HepG2 (cell line): Measurements from ENCODE around the gene FIGLA. TPM values are rescaled to one million over a fixed set of nuclear protein-coding genes. Genes with fewer than 3 reads are reported as not detected.

Experiments used
- AHR ChIP-seq: IDR thresholded peaks from 2 replicates; pipeline ENCODE4 v1.6.1; 2018; ENCODE audit warnings: missing genetic modification reagents, missing compliant biosample characterization
- ATF7 ChIP-seq, 2 experiments: fragments of 450-650 bp in 1 of 2; sonication (generic) in 1 of 2; formaldehyde crosslinking in 1 of 2; IDR thresholded peaks; 2 replicates each; pipeline versions ENCODE4 v1.4.0 to v1.6.1; 2016 to 2020; ENCODE audit warnings: antibody characterized with exemption in 1 of 2, mild to moderate bottlenecking in 1 of 2, missing genetic modification reagents in 1 of 2
- BHLHE40 ChIP-seq: IDR thresholded peaks from 2 replicates; pipeline ENCODE4 v1.6.1; 2011; ENCODE audit warnings: low read length, improper control_type of control experiment
- GATAD2A ChIP-seq: IDR thresholded peaks from 2 replicates; pipeline ENCODE4 v1.6.1; 2016
- HDAC2 ChIP-seq: sonication (generic); formaldehyde crosslinking; IDR thresholded peaks from 2 replicates; pipeline ENCODE4 v1.4.0; 2020; ENCODE audit warnings: missing genetic modification reagents
- HNF4G ChIP-seq, 2 experiments: sonication (generic) in 1 of 2; formaldehyde crosslinking in 1 of 2; IDR thresholded peaks; 2 replicates each; pipeline versions ENCODE4 v1.4.0 to v1.6.1; 2011 to 2020; ENCODE audit warnings: borderline replicate concordance in 2 of 2, low read depth in 2 of 2, mild to moderate bottlenecking in 2 of 2, low read length in 1 of 2, missing genetic modification reagents in 1 of 2, moderate library complexity in 1 of 2
- HNRNPLL ChIP-seq: fragments of 200-400 bp; formaldehyde crosslinking; IDR thresholded peaks from 2 replicates; pipeline ENCODE4 v1.6.1; 2017; ENCODE audit warnings: mild to moderate bottlenecking, low read depth, low read length; ENCODE audit not compliant: poor library complexity, severe bottlenecking
- IKZF5 ChIP-seq: IDR thresholded peaks from 2 replicates; pipeline ENCODE4 v1.6.1; 2018; ENCODE audit warnings: missing genetic modification reagents, mild to moderate bottlenecking, missing compliant biosample characterization
- KDM3A ChIP-seq: IDR thresholded peaks from 2 replicates; pipeline ENCODE4 v1.6.1; 2018; ENCODE audit warnings: low read depth, missing compliant biosample characterization
- KLF6 ChIP-seq: IDR thresholded peaks from 2 replicates; pipeline ENCODE4 v1.8.0; 2016; ENCODE audit warnings: missing biosample characterization, missing genetic modification reagents
- LCORL ChIP-seq, 2 experiments: fragments of 450-650 bp in 1 of 2; sonication (generic) in 1 of 2; formaldehyde crosslinking in 1 of 2; IDR thresholded peaks; 2 replicates each; pipeline versions ENCODE4 v1.5.0 to v1.6.1; 2017 to 2020; ENCODE audit warnings: antibody characterized with exemption in 1 of 2, missing genetic modification reagents in 1 of 2
- MXD4 ChIP-seq: IDR thresholded peaks from 2 replicates; pipeline ENCODE4 v1.6.1; 2016; ENCODE audit warnings: mild to moderate bottlenecking, missing biosample characterization, missing genetic modification reagents
- NCOA2 ChIP-seq: sonication (generic); formaldehyde crosslinking; IDR thresholded peaks from 2 replicates; pipeline ENCODE4 v1.8.0; 2022; ENCODE audit warnings: inconsistent platforms
- PHF8 ChIP-seq: sonication (generic); formaldehyde crosslinking; IDR thresholded peaks from 2 replicates; pipeline ENCODE4 v1.5.0; 2020; ENCODE audit warnings: missing genetic modification reagents
- RXRB ChIP-seq: IDR thresholded peaks from 2 replicates; pipeline ENCODE4 v1.6.1; 2016; ENCODE audit warnings: borderline replicate concordance, missing genetic modification reagents, missing compliant biosample characterization
- SOX6 ChIP-seq, 2 experiments: fragments of 450-650 bp in 1 of 2; sonication (generic) in 1 of 2; formaldehyde crosslinking in 1 of 2; IDR thresholded peaks; 2 replicates each; pipeline versions ENCODE4 v1.4.0 to v1.6.1; 2017 to 2020; ENCODE audit warnings: antibody characterized with exemption in 1 of 2, mild to moderate bottlenecking in 1 of 2, missing genetic modification reagents in 1 of 2
- XRCC5 ChIP-seq: fragments of 200-400 bp; formaldehyde crosslinking; optimal IDR thresholded peaks from 2 replicates; pipeline ENCODE3; 2017; ENCODE audit warnings: mild to moderate bottlenecking, low read length
- YY1 ChIP-seq: IDR thresholded peaks from 2 replicates; pipeline ENCODE4 v1.6.1; 2011; ENCODE audit warnings: low read length, low read depth, moderate library complexity, mild to moderate bottlenecking; ENCODE audit not compliant: insufficient read depth, insufficient replicate concordance
- ZBTB26 ChIP-seq: IDR thresholded peaks from 2 replicates; pipeline ENCODE4 v1.6.1; 2016; ENCODE audit warnings: missing compliant biosample characterization, missing genetic modification reagents, borderline replicate concordance
- ZBTB3 ChIP-seq: sonication (generic); formaldehyde crosslinking; IDR thresholded peaks from 2 replicates; pipeline ENCODE4 v1.4.0; 2020; ENCODE audit warnings: low read depth, mild to moderate bottlenecking, moderate library complexity, missing genetic modification reagents, borderline replicate concordance
- ZFP91 ChIP-seq: sonication (generic); formaldehyde crosslinking; IDR thresholded peaks from 2 replicates; pipeline ENCODE4 v1.9.0; 2022; ENCODE audit warnings: missing genetic modification reagents, mild to moderate bottlenecking, borderline replicate concordance
- ZMYM3 ChIP-seq: sonication (generic); formaldehyde crosslinking; IDR thresholded peaks from 2 replicates; pipeline ENCODE4 v1.5.1; 2020; ENCODE audit warnings: mild to moderate bottlenecking, missing genetic modification reagents
- ZNF335 ChIP-seq: sonication (generic); formaldehyde crosslinking; IDR thresholded peaks from 2 replicates; pipeline ENCODE4 v1.4.0; 2020; ENCODE audit warnings: missing genetic modification reagents
- ZNF501 ChIP-seq: sonication (generic); formaldehyde crosslinking; IDR thresholded peaks from 2 replicates; pipeline ENCODE4 v1.5.1; 2020; ENCODE audit warnings: mild to moderate bottlenecking, moderate library complexity, missing genetic modification reagents
- ZNF598 ChIP-seq: sonication (generic); formaldehyde crosslinking; IDR thresholded peaks from 2 replicates; pipeline ENCODE4 v1.5.1; 2020; ENCODE audit warnings: mild to moderate bottlenecking, missing genetic modification reagents, borderline replicate concordance
- polyA plus RNA-seq, 8 experiments: library from polyadenylated mRNA; depleted of rRNA in 3 of 8; stranded (reverse) in 7 of 8; unstranded in 1 of 8; fragments of >200 nt; fragmentation: Illumina TruSeq in 4 of 8; extraction: Trizol in 4 of 8; gene quantifications; 2 replicates each; pipeline versions ENCODE4 v1.2.1 to v1.2.3, GENCODE V29; 2011 to 2016; ENCODE audit warnings: low read depth in 4 of 8, missing spikeins in 1 of 8, mixed read lengths in 1 of 8; ENCODE audit not compliant: insufficient read depth in 1 of 8
- total RNA-seq, 5 experiments: library from RNA; depleted of rRNA; stranded (reverse); fragments of >200 nt; fragmentation: Illumina TruSeq; extraction: Trizol; gene quantifications; 2 replicates each; pipeline ENCODE4 v1.2.3, GENCODE V29; 2016; ENCODE audit warnings: low read depth in 1 of 5

FIGLA gene
- total and polyA plus RNA-seq, 2 of the 13 experiments (the other 11 are each of a cell fraction or from before 2014, with no cell fraction given): not detected

GRCh38 chr2:70789304-70790135 is 923 bp downstream of the FIGLA start (continued):
- TF ChIP-seq RXRB (peak; percentile 37; the same call in 1 of the 2 replicates), GATAD2A (CRISPR knock-in tag) (peak; percentile 71), XRCC5 (peak; percentile 85), ATF7 (IDR thresholded peaks at IDR 0.05) (no peak), ATF7 (CRISPR knock-in tag; IDR thresholded peaks at IDR 0.05) (no peak), ZFP91 (CRISPR knock-in tag) (peak; percentile 53), MXD4 (CRISPR knock-in tag) (0 out of 2 replicates have a peak, but pooled peaks have one; percentile 32), HDAC2 (CRISPR knock-in tag) (peak; percentile 46; the same call in 1 of the 2 replicates), IKZF5 (CRISPR knock-in tag) (peak; percentile 59; the same call in 1 of the 2 replicates), SOX6 (IDR thresholded peaks at IDR 0.05) (no peak), SOX6 (CRISPR knock-in tag; IDR thresholded peaks at IDR 0.05) (peak; percentile 22; the same call in 1 of the 2 replicates), PHF8 (CRISPR knock-in tag) (0 out of 2 replicates have a peak, but pooled peaks have one; percentile 20), ZMYM3 (no peak), YY1 (peak; percentile 19), HNF4G (IDR thresholded peaks at IDR 0.05; ENCODE audit: borderline replicate concordance, low read depth, low read length) (no peak), HNF4G (CRISPR knock-in tag; IDR thresholded peaks at IDR 0.05; ENCODE audit: borderline replicate concordance, low read depth) (0 out of 2 replicates have a peak, but pooled peaks have one; percentile 27), AHR (CRISPR knock-in tag) (0 out of 2 replicates have a peak, but pooled peaks have one; percentile 74), ZNF501 (CRISPR knock-in tag) (peak; percentile 60; the same call in 1 of the 2 replicates), ZBTB26 (CRISPR knock-in tag) (peak; percentile 22; the same call in 1 of the 2 replicates), LCORL (IDR thresholded peaks at IDR 0.05) (no peak), LCORL (CRISPR knock-in tag; IDR thresholded peaks at IDR 0.05) (peak; percentile 56), BHLHE40 (peak; percentile 14; the same call in 1 of the 2 replicates), ZNF335 (no peak), ZNF598 (CRISPR knock-in tag) (peak; percentile 72), KLF6 (0 out of 2 replicates have a peak, but pooled peaks have one; percentile 49), ZBTB3 (no peak), KDM3A (CRISPR knock-in tag) (0 out of 2 replicates have a peak, but pooled peaks have one; percentile 52), HNRNPLL (peak; percentile 40), NCOA2 (CRISPR knock-in tag) (peak; percentile 37; the same call in 1 of the 2 replicates)
